Esophagus squamous epithelium (tissue), 4 donors: Measurements from ENCODE around the gene STAG3.
"Not testable (repeated sequence)": the region's sequence is repeated elsewhere in the genome, so short reads cannot be mapped to it uniquely, and the experiment has no call there.

Source experiments
- POLR2A ChIP-seq, 4 donors: fragments of 450-650 bp; IDR thresholded peaks; one replicate each; pipeline ENCODE4 v1.6.1; 2017; ENCODE audit warnings: antibody characterized with exemption in 4 of 4, mild to moderate bottlenecking in 4 of 4, moderate library complexity in 3 of 4
- TF ChIP-seq, protein P1 (sequence below), 6 experiments: fragments of 450-650 bp in 4 of 6; fragments of 200-600 bp in 2 of 6; sonication (generic) in 2 of 6; IDR thresholded peaks; one replicate each; pipeline ENCODE4 v1.5.1; 2016 to 2019; ENCODE audit warnings: antibody characterized with exemption in 6 of 6, mild to moderate bottlenecking in 4 of 6, moderate library complexity in 4 of 6

GRCh38 chr7:100224891-100225290 is 47.2 kb downstream of the STAG3 start:
- TF ChIP-seq, protein P1, sequence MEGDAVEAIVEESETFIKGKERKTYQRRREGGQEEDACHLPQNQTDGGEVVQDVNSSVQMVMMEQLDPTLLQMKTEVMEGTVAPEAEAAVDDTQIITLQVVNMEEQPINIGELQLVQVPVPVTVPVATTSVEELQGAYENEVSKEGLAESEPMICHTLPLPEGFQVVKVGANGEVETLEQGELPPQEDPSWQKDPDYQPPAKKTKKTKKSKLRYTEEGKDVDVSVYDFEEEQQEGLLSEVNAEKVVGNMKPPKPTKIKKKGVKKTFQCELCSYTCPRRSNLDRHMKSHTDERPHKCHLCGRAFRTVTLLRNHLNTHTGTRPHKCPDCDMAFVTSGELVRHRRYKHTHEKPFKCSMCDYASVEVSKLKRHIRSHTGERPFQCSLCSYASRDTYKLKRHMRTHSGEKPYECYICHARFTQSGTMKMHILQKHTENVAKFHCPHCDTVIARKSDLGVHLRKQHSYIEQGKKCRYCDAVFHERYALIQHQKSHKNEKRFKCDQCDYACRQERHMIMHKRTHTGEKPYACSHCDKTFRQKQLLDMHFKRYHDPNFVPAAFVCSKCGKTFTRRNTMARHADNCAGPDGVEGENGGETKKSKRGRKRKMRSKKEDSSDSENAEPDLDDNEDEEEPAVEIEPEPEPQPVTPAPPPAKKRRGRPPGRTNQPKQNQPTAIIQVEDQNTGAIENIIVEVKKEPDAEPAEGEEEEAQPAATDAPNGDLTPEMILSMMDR (IDR thresholded peaks at IDR 0.05) = not testable (repeated sequence)
- not testable (repeated sequence) for TF ChIP-seq POLR2A (IDR thresholded peaks at IDR 0.05)
